ENCODE data around the gene LST1.

DNA sequence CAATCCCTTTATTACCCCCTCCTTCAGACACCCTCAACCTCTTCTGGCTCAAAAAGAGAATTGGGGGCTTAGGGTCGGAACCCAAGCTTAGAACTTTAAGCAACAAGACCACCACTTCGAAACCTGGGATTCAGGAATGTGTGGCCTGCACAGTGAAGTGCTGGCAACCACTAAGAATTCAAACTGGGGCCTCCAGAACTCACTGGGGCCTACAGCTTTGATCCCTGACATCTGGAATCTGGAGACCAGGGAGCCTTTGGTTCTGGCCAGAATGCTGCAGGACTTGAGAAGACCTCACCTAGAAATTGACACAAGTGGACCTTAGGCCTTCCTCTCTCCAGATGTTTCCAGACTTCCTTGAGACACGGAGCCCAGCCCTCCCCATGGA is 8.5 kb upstream of the LST1 start:
- TF ChIP-seq, protein P1, sequence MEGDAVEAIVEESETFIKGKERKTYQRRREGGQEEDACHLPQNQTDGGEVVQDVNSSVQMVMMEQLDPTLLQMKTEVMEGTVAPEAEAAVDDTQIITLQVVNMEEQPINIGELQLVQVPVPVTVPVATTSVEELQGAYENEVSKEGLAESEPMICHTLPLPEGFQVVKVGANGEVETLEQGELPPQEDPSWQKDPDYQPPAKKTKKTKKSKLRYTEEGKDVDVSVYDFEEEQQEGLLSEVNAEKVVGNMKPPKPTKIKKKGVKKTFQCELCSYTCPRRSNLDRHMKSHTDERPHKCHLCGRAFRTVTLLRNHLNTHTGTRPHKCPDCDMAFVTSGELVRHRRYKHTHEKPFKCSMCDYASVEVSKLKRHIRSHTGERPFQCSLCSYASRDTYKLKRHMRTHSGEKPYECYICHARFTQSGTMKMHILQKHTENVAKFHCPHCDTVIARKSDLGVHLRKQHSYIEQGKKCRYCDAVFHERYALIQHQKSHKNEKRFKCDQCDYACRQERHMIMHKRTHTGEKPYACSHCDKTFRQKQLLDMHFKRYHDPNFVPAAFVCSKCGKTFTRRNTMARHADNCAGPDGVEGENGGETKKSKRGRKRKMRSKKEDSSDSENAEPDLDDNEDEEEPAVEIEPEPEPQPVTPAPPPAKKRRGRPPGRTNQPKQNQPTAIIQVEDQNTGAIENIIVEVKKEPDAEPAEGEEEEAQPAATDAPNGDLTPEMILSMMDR (conservative IDR thresholded peaks at IDR 0.05 in 1 of 2, IDR thresholded peaks at IDR 0.05 in 1 of 2; ENCODE audit: extremely low read depth in 1 of 2, insufficient read depth in 1 of 2, low read depth in 1 of 2, low read length in 2 of 2), result no peak
- TF ChIP-seq EZH2 (IDR thresholded peaks at IDR 0.05; ENCODE audit: borderline replicate concordance, low read length), result no peak

All from mammary epithelial cell (primary cell).